ENCODE measurements around the gene SNX1.

The SNX1 gene, protein sequence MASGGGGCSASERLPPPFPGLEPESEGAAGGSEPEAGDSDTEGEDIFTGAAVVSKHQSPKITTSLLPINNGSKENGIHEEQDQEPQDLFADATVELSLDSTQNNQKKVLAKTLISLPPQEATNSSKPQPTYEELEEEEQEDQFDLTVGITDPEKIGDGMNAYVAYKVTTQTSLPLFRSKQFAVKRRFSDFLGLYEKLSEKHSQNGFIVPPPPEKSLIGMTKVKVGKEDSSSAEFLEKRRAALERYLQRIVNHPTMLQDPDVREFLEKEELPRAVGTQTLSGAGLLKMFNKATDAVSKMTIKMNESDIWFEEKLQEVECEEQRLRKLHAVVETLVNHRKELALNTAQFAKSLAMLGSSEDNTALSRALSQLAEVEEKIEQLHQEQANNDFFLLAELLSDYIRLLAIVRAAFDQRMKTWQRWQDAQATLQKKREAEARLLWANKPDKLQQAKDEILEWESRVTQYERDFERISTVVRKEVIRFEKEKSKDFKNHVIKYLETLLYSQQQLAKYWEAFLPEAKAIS

GRCh38 chr15:64095795-64096667 lies at the start of gene SNX1:
Gene SNX1 (plus strand): TSS chr15:64095982. CDS start chr15:64096014, 32 bp downstream.
- TF ChIP-seq, protein P1, sequence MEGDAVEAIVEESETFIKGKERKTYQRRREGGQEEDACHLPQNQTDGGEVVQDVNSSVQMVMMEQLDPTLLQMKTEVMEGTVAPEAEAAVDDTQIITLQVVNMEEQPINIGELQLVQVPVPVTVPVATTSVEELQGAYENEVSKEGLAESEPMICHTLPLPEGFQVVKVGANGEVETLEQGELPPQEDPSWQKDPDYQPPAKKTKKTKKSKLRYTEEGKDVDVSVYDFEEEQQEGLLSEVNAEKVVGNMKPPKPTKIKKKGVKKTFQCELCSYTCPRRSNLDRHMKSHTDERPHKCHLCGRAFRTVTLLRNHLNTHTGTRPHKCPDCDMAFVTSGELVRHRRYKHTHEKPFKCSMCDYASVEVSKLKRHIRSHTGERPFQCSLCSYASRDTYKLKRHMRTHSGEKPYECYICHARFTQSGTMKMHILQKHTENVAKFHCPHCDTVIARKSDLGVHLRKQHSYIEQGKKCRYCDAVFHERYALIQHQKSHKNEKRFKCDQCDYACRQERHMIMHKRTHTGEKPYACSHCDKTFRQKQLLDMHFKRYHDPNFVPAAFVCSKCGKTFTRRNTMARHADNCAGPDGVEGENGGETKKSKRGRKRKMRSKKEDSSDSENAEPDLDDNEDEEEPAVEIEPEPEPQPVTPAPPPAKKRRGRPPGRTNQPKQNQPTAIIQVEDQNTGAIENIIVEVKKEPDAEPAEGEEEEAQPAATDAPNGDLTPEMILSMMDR (IDR thresholded peaks at IDR 0.05; ENCODE audit: borderline replicate concordance, insufficient read depth, low read depth, low read length): no peak
- H3K4me3 ChIP-seq (ENCODE audit: low read depth, low read length): peak within 1 kb of the TSS; percentile 97

DNA sequence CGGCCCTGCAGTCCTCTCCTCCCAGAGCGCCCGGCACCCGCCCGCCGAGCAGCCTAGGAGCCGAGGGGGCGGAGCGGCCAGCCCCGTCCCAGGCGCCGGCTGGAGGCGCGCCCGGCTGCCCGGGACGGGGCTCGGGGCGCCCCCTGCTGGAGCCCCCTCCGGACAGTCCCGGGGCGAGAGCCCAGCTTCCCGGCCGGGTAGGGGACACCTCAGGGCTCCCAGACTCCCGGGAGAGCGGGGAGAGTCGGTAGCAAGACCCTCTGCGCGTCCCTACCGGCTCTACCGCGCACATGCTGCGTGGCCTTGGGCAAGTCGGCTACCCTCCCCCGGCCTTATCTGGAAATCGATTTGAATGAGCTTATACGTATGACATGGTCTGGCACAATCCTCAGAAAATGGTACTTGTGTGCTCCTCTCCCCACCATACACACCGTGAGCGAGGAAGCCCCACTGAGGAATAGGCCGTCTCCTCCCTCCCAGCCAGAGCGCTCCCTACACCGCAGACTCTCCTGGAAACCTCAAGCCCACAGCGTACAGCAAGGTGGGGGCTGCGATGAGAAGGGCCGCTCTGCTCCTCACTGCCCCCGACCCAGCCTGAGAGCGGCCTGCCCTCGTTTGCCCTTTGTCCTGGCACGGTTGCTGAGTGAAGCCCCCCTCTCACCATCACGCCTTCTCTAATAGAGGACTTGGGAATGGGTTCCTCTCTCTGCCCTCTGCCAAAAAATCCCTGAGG lies 49.2 kb upstream of the SNX1 start, which contains the start of gene DAPK2:
TSS of gene DAPK2 (minus strand) at position 65 of the 733 bp plus-strand sequence. CDS start 6,224 bp downstream, outside the sequence.
- TF ChIP-seq, protein P1 (IDR thresholded peaks at IDR 0.05; ENCODE audit: borderline replicate concordance, insufficient read depth, low read depth, low read length): peak; percentile 95
- H3K4me3 ChIP-seq (ENCODE audit: low read depth, low read length): peak within 1 kb of the TSS; percentile 67

DNA sequence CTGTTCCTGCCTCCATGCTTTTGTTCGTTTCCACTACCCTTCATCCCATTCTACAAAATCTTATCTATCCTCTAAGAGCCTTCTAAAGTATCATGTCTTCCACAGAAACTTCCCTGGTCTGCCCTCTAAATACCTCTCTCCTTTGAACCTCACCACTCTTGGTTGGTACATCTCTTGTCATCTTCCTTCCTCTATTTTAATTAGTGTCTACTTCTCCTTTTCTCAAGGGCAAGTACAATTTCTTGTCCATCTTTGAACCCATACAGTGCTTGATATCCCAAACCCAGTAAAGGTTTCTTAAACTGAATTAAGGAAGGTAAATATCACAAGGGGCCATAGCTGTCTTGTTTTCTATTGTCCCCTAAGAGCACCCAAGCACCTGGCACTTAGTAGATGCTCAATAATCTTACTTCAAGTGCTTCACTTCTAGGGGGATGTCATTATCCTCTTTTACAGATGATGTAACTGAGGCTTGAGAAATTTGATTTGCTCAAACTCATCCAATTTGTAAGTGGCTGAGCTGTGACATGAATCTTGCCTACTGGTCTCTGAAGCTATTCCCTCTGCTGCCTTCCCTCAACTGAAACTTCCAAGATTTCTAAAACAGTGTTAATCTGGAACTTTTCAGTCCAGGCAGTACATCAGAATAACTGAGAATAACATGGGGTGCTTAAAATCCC lies 46.9 kb upstream of the SNX1 start:
- TF ChIP-seq, protein P1 (IDR thresholded peaks at IDR 0.05; ENCODE audit: borderline replicate concordance, insufficient read depth, low read depth, low read length): no peak
- no peak overlapping the region for H3K4me3 ChIP-seq (ENCODE audit: low read depth, low read length)

DNA sequence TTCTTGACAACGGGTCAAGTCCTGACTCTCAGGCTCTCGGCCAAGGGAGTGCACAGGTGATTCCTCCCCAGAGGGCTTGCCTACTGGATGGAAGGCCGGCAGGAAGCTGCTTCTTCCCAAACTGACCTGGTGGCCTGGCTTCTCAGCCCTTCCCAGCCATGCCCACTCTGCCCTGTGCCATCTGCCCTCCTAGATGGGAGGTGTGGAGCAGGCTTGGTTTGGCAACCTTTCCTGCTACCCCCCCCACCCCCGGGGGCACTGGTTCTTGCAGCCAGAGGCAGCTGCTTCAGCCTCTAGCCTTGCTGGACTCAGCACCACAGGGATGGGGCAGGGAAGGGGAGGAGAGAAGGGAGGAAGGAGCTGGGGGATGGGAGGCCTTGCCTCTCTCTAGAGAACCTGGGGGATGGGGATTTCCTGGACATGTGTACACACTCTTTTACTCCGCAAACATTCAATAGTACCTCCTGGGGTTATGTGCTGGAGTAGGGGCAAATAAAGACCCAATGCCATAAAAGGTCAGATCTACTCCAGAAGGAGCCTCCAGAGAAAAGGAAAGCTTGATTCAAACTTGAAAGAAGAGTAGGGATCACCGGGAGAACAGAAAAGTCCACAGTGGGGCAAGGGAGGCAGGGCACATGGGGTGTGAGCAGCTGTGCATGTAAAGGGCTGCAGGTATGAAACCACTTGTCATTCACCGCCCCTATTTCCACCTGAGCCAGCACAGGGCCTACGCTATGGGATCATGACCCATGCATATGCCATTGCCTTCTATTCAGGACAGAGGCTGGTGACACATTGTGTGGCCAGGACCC lies 45.3 kb upstream of the SNX1 start:
- TF ChIP-seq, protein P1 (IDR thresholded peaks at IDR 0.05; ENCODE audit: borderline replicate concordance, insufficient read depth, low read depth, low read length): no peak
- H3K4me3 ChIP-seq (ENCODE audit: low read depth, low read length): no peak overlapping the region

DNA sequence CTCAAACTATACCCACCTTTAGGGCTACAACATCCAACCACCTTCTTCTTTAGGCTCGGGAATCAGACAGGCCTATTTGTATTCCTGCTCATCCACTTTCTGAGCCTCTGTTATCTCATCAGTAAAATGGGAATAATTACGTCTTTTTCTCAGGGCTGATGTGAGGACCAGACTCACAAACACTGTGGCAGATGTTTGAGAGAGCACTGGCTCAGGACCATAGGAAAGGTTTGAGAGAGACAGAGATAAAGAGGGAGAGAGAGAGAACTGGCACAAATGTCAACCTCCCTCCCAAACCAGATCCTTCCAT lies 44.7 kb upstream of the SNX1 start:
- H3K4me3 ChIP-seq (ENCODE audit: low read depth, low read length): no peak overlapping the region
- TF ChIP-seq, protein P1 (IDR thresholded peaks at IDR 0.05; ENCODE audit: borderline replicate concordance, insufficient read depth, low read depth, low read length): no peak
